HG03045 (cell line): ENCODE results near the gene HMGCL.

Source experiments
- ATAC-seq: cut with Tn5 transposase; IDR thresholded peaks from one replicate; pipeline ENCODE4 v1.9.1; 2021; ENCODE audit warnings: mild to moderate bottlenecking, moderate library complexity; ENCODE audit not compliant: unreplicated experiment

HMGCL gene

GRCh38 chr1:23779826-23780371 is 45.3 kb downstream of the HMGCL start:
- no peak for ATAC-seq

GRCh38 chr1:23777979-23778814 is 47.0 kb downstream of the HMGCL start, which contains the start of gene PITHD1:
Gene PITHD1, plus strand, starts transcription at chr1:23778418. Its CDS starts 98 bp downstream, at chr1:23778516.
- peak; percentile 68 for ATAC-seq

GRCh38 chr1:23776217-23776616 is 49.0 kb downstream of the HMGCL start:
- ATAC-seq = no peak

GRCh38 chr1:23774174-23774880 is 50.9 kb downstream of the HMGCL start:
- no peak for ATAC-seq

- no peak for ATAC-seq
Measured at GRCh38 chr1:23772854-23773242, 52.4 kb downstream of the HMGCL start.

GRCh38 chr1:23772049-23772853 is 53.0 kb downstream of the HMGCL start:
- no peak for ATAC-seq

GRCh38 chr1:23768733-23769132 is 56.5 kb downstream of the HMGCL start:
- ATAC-seq = no peak

GRCh38 chr1:23763041-23763577 is 62.1 kb downstream of the HMGCL start:
- no peak for ATAC-seq

- no peak for ATAC-seq
Measured at GRCh38 chr1:23759277-23759676, 66.0 kb downstream of the HMGCL start.

GRCh38 chr1:23757812-23758211 is 67.4 kb downstream of the HMGCL start:
- ATAC-seq = no peak

- ATAC-seq = no peak
Measured at GRCh38 chr1:23756676-23757075, 68.6 kb downstream of the HMGCL start.

- no peak for ATAC-seq
Measured at GRCh38 chr1:23752909-23753308, 72.3 kb downstream of the HMGCL start.
